LHCN-M2 (cell line): ENCODE results near the gene MAP2K3. TPM values are rescaled to one million over a fixed set of nuclear protein-coding genes. Genes with fewer than 3 reads are reported as not detected.

Experiments used
- DNase-seq: peaks from one replicate; pipeline ENCODE4 v3.0.0-alpha.2; 2012; ENCODE audit warnings: low read depth
- total RNA-seq: library from RNA; depleted of rRNA; stranded (reverse); fragments of >200 nt; gene quantifications from 2 replicates; pipeline ENCODE4 v1.2.3, GENCODE V29; 2014

Gene MAP2K3
- total RNA-seq, 1 experiment from 2014 or later: 28.8 TPM

GRCh38 chr17:21252796-21253645, 31.5 kb upstream of the MAP2K3 start, which contains the start of gene NATD1:
Gene NATD1 (minus strand): TSS chr17:21253410. CDS start chr17:21253264, 146 bp downstream.
- peak; percentile 77 for DNase-seq

GRCh38 chr17:21253646-21254441, 30.7 kb upstream of the MAP2K3 start:
- no peak for DNase-seq

- no peak for DNase-seq
Measured at GRCh38 chr17:21258593-21258992, 25.9 kb upstream of the MAP2K3 start.

GRCh38 chr17:21262259-21262993, 22.1 kb upstream of the MAP2K3 start:
- no peak for DNase-seq

- DNase-seq: peak; percentile 59
Measured at GRCh38 chr17:21263376-21263775, 21.1 kb upstream of the MAP2K3 start.

- no peak for DNase-seq
Measured at GRCh38 chr17:21268596-21269188, 15.8 kb upstream of the MAP2K3 start.

GRCh38 chr17:21269394-21269793, 15.1 kb upstream of the MAP2K3 start:
- no peak for DNase-seq

- no peak for DNase-seq
Measured at GRCh38 chr17:21271454-21272183, 12.9 kb upstream of the MAP2K3 start.

- DNase-seq: no peak
Measured at GRCh38 chr17:21272250-21272649, 12.3 kb upstream of the MAP2K3 start.

GRCh38 chr17:21272881-21273792, 11.4 kb upstream of the MAP2K3 start:
- no peak for DNase-seq

GRCh38 chr17:21275047-21275578, 9.4 kb upstream of the MAP2K3 start:
- peak; percentile 34 for DNase-seq

- DNase-seq: peak; percentile 76
Measured at GRCh38 chr17:21275579-21276263, 8.8 kb upstream of the MAP2K3 start.

- DNase-seq: no peak
Measured at GRCh38 chr17:21276264-21276588, 8.3 kb upstream of the MAP2K3 start.

- no peak for DNase-seq
Measured at GRCh38 chr17:21277332-21277731, 7.2 kb upstream of the MAP2K3 start.

- peak; percentile 36 for DNase-seq
Measured at GRCh38 chr17:21278450-21279197, 5.9 kb upstream of the MAP2K3 start.

GRCh38 chr17:21279198-21279535, 5.3 kb upstream of the MAP2K3 start:
- DNase-seq: no peak

- DNase-seq: no peak
Measured at GRCh38 chr17:21279582-21279981, 4.9 kb upstream of the MAP2K3 start.

GRCh38 chr17:21280081-21280518, 4.4 kb upstream of the MAP2K3 start:
- DNase-seq: peak; percentile 71
